WTC11 (cell line): ENCODE results near the gene CYP3A5. TPM values are rescaled to one million over a fixed set of nuclear protein-coding genes. Genes with fewer than 3 reads are reported as not detected.

ENCODE experiments used
- ATAC-seq: fragments of 200-7000 bp; cut with Tn5 transposase; 2 replicates; pipeline ENCODE4 v1.10.0; 2021; ENCODE audit warnings: mild to moderate bottlenecking, moderate library complexity
- CTCF ChIA-PET: fragments of 300-600 bp; sonication (Branson Sonifier 250); formaldehyde crosslinking; loops from one replicate; lab custom pipeline; 2021; ENCODE audit warnings: antibody characterized with exemption; lab: Charles Lee
- POLR2A ChIA-PET: fragments of 350-600 bp; sonication (Branson Sonifier 250); formaldehyde crosslinking; loops from one replicate; lab custom pipeline; 2021; ENCODE audit warnings: antibody characterized with exemption; lab: Charles Lee
- DNase-seq: peaks from one replicate; pipeline ENCODE4 v3.0.0; 2021; ENCODE audit warnings: low spot score
- H3K27ac Mint-ChIP-seq: 2 replicates; pipeline ENCODE4 v1.8.0; 2021; ENCODE audit warnings: mixed read lengths
- H3K27me3 Mint-ChIP-seq: 2 replicates; pipeline ENCODE4 v1.8.0; 2021; ENCODE audit warnings: low read depth, mild to moderate bottlenecking, moderate library complexity, mixed read lengths
- H3K36me3 Mint-ChIP-seq: 2 replicates; pipeline ENCODE4 v1.8.0; 2021; ENCODE audit warnings: mixed read lengths
- H3K4me1 Mint-ChIP-seq: 2 replicates; pipeline ENCODE4 v1.8.0; 2022; ENCODE audit warnings: mixed read lengths
- H3K4me3 Mint-ChIP-seq: 2 replicates; pipeline ENCODE4 v1.8.0; 2021; ENCODE audit warnings: mild to moderate bottlenecking, moderate library complexity, mixed read lengths
- H3K9me3 Mint-ChIP-seq: 2 replicates; pipeline ENCODE4 v1.8.0; 2021; ENCODE audit warnings: mixed read lengths
- ATF1 ChIP-seq: sonication (generic); formaldehyde crosslinking; IDR thresholded peaks from 2 replicates; pipeline ENCODE4 v1.8.1; 2023; ENCODE audit warnings: mild to moderate bottlenecking, moderate library complexity, missing genetic modification reagents
- ELF4 ChIP-seq: sonication (generic); formaldehyde crosslinking; IDR thresholded peaks from 2 replicates; pipeline ENCODE4 v1.8.1; 2022; ENCODE audit warnings: low read depth, mild to moderate bottlenecking, moderate library complexity, missing genetic modification reagents
- EMX1 ChIP-seq: fragments of 250-450 bp; sonication (Bioruptor Pico); IDR thresholded peaks from 2 replicates; pipeline ENCODE4 v1.8.0; 2021; ENCODE audit warnings: mild to moderate bottlenecking
- FOXJ3 ChIP-seq: sonication (generic); formaldehyde crosslinking; IDR thresholded peaks from 2 replicates; pipeline ENCODE4 v1.9.0; 2021; ENCODE audit warnings: missing genetic modification reagents, mild to moderate bottlenecking, borderline replicate concordance
- FOXK1 ChIP-seq: sonication (generic); formaldehyde crosslinking; IDR thresholded peaks from 2 replicates; pipeline ENCODE4 v1.8.0; 2022; ENCODE audit warnings: mild to moderate bottlenecking, moderate library complexity, missing genetic modification reagents
- FOXP1 ChIP-seq: sonication (generic); formaldehyde crosslinking; IDR thresholded peaks from 2 replicates; pipeline ENCODE4 v1.8.0; 2022; ENCODE audit warnings: missing genetic modification reagents, mild to moderate bottlenecking, moderate library complexity, borderline replicate concordance
- GABPB1 ChIP-seq: sonication (generic); formaldehyde crosslinking; IDR thresholded peaks from 2 replicates; pipeline ENCODE4 v1.8.1; 2023; ENCODE audit warnings: mild to moderate bottlenecking, missing genetic modification reagents
- GTF2I ChIP-seq: fragments of 250-450 bp; sonication (Bioruptor Pico); conservative IDR thresholded peaks from 2 replicates; pipeline ENCODE4 v1.4.0; 2021; ENCODE audit warnings: mild to moderate bottlenecking
- KAT7 ChIP-seq: sonication (generic); formaldehyde crosslinking; IDR thresholded peaks from 2 replicates; pipeline ENCODE4 v1.8.1; 2023; ENCODE audit warnings: missing genetic modification reagents, mild to moderate bottlenecking, borderline replicate concordance
- NFE2L1 ChIP-seq: sonication (generic); formaldehyde crosslinking; IDR thresholded peaks from 2 replicates; pipeline ENCODE4 v1.8.1; 2023; ENCODE audit warnings: missing genetic modification reagents
- RORB ChIP-seq: fragments of 250-450 bp; sonication (Bioruptor Pico); IDR thresholded peaks from 2 replicates; pipeline ENCODE4 v1.9.0; 2021; ENCODE audit warnings: mild to moderate bottlenecking
- SOX15 ChIP-seq: fragments of 250-450 bp; sonication (Bioruptor Pico); IDR thresholded peaks from 2 replicates; pipeline ENCODE4 v1.9.0; 2021; ENCODE audit warnings: mild to moderate bottlenecking
- TEAD1 ChIP-seq: sonication (generic); formaldehyde crosslinking; IDR thresholded peaks from 2 replicates; pipeline ENCODE4 v1.8.0; 2022; ENCODE audit warnings: mild to moderate bottlenecking, missing genetic modification reagents
- ZNF232 ChIP-seq: sonication (generic); formaldehyde crosslinking; IDR thresholded peaks from 2 replicates; pipeline ENCODE4 v1.8.0; 2022; ENCODE audit warnings: mild to moderate bottlenecking, missing genetic modification reagents
- ZNF263 ChIP-seq: sonication (generic); formaldehyde crosslinking; IDR thresholded peaks from 2 replicates; pipeline ENCODE4 v1.8.1; 2022; ENCODE audit warnings: low read depth, mild to moderate bottlenecking, moderate library complexity, missing genetic modification reagents
- ZNF317 ChIP-seq: sonication (generic); formaldehyde crosslinking; IDR thresholded peaks from 2 replicates; pipeline ENCODE4 v1.8.1; 2023; ENCODE audit warnings: low read depth, mild to moderate bottlenecking, moderate library complexity, missing genetic modification reagents, borderline replicate concordance
- ZNF423 ChIP-seq: fragments of 250-450 bp; sonication (Bioruptor Pico); IDR thresholded peaks from 2 replicates; pipeline ENCODE4 v2.1.2; 2022; ENCODE audit warnings: mild to moderate bottlenecking, moderate library complexity
- total RNA-seq: library from RNA; stranded (reverse); gene quantifications from 3 replicates; pipeline ENCODE4 v1.2.3, GENCODE V29; 2021
- TF ChIP-seq, protein P1 (sequence below): fragments of 250-450 bp; sonication (Bioruptor Pico); IDR thresholded peaks from 2 replicates; pipeline ENCODE4 v1.9.0; 2021; ENCODE audit warnings: mild to moderate bottlenecking
- TF ChIP-seq, protein P2 (sequence below): sonication (generic); formaldehyde crosslinking; IDR thresholded peaks from 2 replicates; pipeline ENCODE4 v1.8.1; 2022; ENCODE audit warnings: mild to moderate bottlenecking, missing genetic modification reagents, moderate library complexity, borderline replicate concordance
- TF ChIP-seq, protein P3 (sequence below): sonication (generic); formaldehyde crosslinking; IDR thresholded peaks from 2 replicates; pipeline ENCODE4 v1.8.0; 2023; ENCODE audit warnings: missing genetic modification reagents
- TF ChIP-seq, protein P4 (sequence below): sonication (generic); formaldehyde crosslinking; IDR thresholded peaks from 2 replicates; pipeline ENCODE4 v1.8.1; 2023; ENCODE audit warnings: mild to moderate bottlenecking, missing genetic modification reagents
- TF ChIP-seq, protein P5 (sequence below): sonication (generic); formaldehyde crosslinking; IDR thresholded peaks from 2 replicates; pipeline ENCODE4 v1.8.1; 2023; ENCODE audit warnings: mild to moderate bottlenecking, missing genetic modification reagents, moderate library complexity
- TF ChIP-seq, protein P6 (sequence below): sonication (generic); formaldehyde crosslinking; IDR thresholded peaks from 2 replicates; pipeline ENCODE4 v1.8.0; 2022; ENCODE audit warnings: mild to moderate bottlenecking, missing genetic modification reagents

Gene CYP3A5
- total RNA-seq, 1 experiment from 2014 or later = 0.39 TPM

DNA sequence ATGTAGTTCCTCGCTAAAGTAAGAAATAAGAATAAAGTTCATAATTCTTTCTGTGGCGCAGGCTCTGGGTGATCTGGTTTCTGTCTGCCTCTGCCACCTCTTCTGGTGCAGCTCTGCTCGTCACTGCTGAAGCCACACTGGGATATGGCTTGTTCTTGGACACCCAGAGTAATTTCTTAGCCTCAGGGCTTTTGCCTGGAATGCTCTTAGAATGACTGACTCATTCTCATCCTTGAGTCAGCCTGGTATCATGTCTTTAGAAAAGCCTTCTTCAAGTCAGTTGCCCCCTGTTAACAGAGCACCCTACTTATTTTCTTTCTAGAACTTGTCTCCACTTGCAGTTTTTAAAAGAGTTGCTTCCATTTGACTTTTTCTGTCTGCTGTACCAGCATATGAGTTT, 61.1 kb downstream of the CYP3A5 start (continued):
- TF ChIP-seq, protein P1, sequence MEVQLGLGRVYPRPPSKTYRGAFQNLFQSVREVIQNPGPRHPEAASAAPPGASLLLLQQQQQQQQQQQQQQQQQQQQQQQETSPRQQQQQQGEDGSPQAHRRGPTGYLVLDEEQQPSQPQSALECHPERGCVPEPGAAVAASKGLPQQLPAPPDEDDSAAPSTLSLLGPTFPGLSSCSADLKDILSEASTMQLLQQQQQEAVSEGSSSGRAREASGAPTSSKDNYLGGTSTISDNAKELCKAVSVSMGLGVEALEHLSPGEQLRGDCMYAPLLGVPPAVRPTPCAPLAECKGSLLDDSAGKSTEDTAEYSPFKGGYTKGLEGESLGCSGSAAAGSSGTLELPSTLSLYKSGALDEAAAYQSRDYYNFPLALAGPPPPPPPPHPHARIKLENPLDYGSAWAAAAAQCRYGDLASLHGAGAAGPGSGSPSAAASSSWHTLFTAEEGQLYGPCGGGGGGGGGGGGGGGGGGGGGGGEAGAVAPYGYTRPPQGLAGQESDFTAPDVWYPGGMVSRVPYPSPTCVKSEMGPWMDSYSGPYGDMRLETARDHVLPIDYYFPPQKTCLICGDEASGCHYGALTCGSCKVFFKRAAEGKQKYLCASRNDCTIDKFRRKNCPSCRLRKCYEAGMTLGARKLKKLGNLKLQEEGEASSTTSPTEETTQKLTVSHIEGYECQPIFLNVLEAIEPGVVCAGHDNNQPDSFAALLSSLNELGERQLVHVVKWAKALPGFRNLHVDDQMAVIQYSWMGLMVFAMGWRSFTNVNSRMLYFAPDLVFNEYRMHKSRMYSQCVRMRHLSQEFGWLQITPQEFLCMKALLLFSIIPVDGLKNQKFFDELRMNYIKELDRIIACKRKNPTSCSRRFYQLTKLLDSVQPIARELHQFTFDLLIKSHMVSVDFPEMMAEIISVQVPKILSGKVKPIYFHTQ (CRISPR knock-in tag) = no peak
- TF ChIP-seq NFE2L1 (CRISPR knock-in tag) = no peak
- no peak for TF ChIP-seq TEAD1

DNA sequence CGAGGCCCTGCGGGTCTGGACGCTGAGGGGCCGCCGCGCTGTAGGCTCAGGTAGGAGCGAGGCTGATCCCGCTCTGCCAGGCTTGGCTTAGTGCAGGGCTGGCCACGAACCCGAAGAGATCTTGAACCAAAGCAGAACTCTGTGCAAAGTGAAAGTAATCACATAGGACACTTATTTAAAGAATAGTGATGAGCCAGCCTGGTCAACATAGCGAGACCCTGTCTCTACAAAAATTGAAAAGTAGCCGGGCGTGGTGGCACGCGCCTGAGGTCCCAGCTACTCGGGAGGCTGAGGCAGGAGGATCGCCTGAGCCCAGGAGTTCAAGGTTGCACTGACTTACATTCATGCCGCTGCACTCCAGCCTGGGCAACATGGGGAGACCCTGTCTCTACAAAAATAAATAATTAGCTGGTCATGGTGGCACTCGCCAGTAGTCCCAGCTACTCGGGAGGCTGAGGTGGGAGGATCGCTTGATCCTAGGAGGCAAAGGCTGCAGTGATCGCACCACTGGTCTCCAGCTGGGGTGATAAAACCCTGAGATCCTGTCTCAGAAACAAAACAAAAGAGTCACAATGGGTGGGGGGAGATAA, 62.5 kb downstream of the CYP3A5 start:
- DNase-seq = no peak
- POLR2A ChIA-PET = interaction anchor here (0.5 to 1.7 kb wide), 2 partner anchors 12 to 465 kb away, joined by 3 to 5 read pairs; no protein-coding TSS in a partner anchor
- 0 out of 2 replicates have a peak, but pooled peaks have one; percentile 2 for TF ChIP-seq ELF4 (CRISPR knock-in tag)
- TF ChIP-seq, protein P2, sequence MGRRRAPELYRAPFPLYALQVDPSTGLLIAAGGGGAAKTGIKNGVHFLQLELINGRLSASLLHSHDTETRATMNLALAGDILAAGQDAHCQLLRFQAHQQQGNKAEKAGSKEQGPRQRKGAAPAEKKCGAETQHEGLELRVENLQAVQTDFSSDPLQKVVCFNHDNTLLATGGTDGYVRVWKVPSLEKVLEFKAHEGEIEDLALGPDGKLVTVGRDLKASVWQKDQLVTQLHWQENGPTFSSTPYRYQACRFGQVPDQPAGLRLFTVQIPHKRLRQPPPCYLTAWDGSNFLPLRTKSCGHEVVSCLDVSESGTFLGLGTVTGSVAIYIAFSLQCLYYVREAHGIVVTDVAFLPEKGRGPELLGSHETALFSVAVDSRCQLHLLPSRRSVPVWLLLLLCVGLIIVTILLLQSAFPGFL (CRISPR knock-in tag) = no peak
- peaks cover 11% of the 10 kb centered on the region for H3K4me1 Mint-ChIP-seq
- peak; percentile 38; the same call in 1 of the 2 replicates for ATAC-seq
- peaks cover 8% of the 10 kb centered on the region for H3K27me3 Mint-ChIP-seq
- H3K27ac Mint-ChIP-seq = peak overlapping the region; percentile 53; the same call in 1 of the 2 replicates
- CTCF ChIA-PET = interaction anchor here (0.9 to 2.5 kb wide), 9 partner anchors 13 to 373 kb away, joined by 3 to 33 read pairs (median 10); partner anchors contain the start of genes TMEM225B, TRIM4, ZKSCAN5 and ZNF655
- H3K4me3 Mint-ChIP-seq = peak overlapping the region; percentile 95
- no peaks in the 10 kb centered on the region; the same call in 1 of the 2 replicates for H3K9me3 Mint-ChIP-seq
- H3K36me3 Mint-ChIP-seq = peaks cover 37% of the 10 kb centered on the region

DNA sequence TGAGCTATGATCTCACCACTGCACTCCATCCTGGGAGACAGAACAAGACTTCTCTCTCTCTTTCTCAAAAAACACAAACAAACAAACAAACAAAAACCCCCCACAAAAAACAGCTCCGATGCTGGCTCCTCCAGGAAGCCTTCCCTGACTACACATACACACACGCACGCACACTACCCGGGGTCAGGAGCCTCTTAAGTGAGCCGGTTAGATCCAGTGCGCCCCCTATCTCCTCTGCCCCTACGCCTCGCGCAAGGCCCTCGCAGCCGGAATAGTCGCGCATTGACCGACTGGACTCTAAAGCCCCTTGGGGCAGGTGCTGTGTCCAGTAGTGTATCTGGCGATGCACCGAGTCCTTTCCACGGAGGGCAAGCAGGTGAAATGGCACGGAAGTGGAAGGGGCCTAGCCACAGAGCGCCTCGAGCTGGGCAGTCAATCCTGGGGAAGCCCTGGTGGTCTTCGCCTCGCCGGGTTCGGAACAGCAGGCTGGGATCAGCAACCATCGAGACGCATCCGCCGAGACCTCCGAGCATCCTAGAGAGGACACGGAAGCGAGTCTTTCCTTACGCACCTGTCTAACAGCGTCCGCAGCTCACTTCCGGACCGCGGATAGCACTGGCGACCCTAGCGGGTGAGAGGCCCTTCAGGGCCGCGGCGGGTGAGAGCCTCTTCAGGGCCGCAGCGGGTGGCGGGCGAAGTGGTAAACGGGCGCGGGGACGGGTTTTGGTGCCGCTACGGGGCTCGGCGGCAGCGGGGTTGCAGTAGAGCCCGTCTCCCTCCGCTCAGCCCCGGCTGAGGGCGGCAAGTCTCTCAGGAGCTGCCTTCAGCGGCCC, 63.2 kb downstream of the CYP3A5 start, which contains the start of gene ZSCAN25:
Gene ZSCAN25 (plus strand): TSS at position 588 of the 833 bp plus-strand sequence. CDS start 2,661 bp downstream, outside the sequence.
- DNase-seq = peak; percentile 94
- Mint-ChIP-seq H3K27me3 (peaks cover 8% of the 10 kb centered on the region), H3K9me3 (no peaks in the 10 kb centered on the region; the same call in 1 of the 2 replicates), H3K36me3 (peaks cover 31% of the 10 kb centered on the region), H3K27ac (peak within 1 kb of the TSS; percentile 93), H3K4me1 (peaks cover 11% of the 10 kb centered on the region), H3K4me3 (peak within 1 kb of the TSS; percentile 95)
- peak; percentile 97 for ATAC-seq
- ChIA-PET POLR2A (interaction anchor here (0.5 to 1.7 kb wide), 5 partner anchors 13 to 466 kb away, joined by 3 to 5 read pairs (median 3); partner anchors contain the start of genes ZKSCAN5 and ZNF655), CTCF (interaction anchor here (0.7 to 2.5 kb wide), 16 partner anchors 12 to 374 kb away, joined by 3 to 33 read pairs (median 4); partner anchors contain the start of genes BUD31, PDAP1, TMEM225B and TRIM4)
- TF ChIP-seq TEAD1 (peak; percentile 94), ZNF423 (CRISPR knock-in tag) (no peak), FOXP1 (CRISPR knock-in tag) (peak; percentile 94), NFE2L1 (CRISPR knock-in tag) (peak; percentile 57; the same call in 1 of the 2 replicates), ZNF263 (no peak), SOX15 (CRISPR knock-in tag) (no peak), ZNF317 (CRISPR knock-in tag) (peak; percentile 60; the same call in 1 of the 2 replicates), GABPB1 (peak; percentile 79), KAT7 (CRISPR knock-in tag) (no peak), EMX1 (CRISPR knock-in tag) (0 out of 2 replicates have a peak, but pooled peaks have one; percentile 20), RORB (CRISPR knock-in tag) (no peak), ATF1 (CRISPR knock-in tag) (peak; percentile 82; the same call in 1 of the 2 replicates), FOXK1 (CRISPR knock-in tag) (peak; percentile 96), FOXJ3 (CRISPR knock-in tag) (no peak), ZNF232 (0 out of 2 replicates have a peak, but pooled peaks have one; percentile 61), GTF2I (no peak)
- TF ChIP-seq, protein P3, sequence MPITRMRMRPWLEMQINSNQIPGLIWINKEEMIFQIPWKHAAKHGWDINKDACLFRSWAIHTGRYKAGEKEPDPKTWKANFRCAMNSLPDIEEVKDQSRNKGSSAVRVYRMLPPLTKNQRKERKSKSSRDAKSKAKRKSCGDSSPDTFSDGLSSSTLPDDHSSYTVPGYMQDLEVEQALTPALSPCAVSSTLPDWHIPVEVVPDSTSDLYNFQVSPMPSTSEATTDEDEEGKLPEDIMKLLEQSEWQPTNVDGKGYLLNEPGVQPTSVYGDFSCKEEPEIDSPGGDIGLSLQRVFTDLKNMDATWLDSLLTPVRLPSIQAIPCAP (CRISPR knock-in tag) = 0 out of 2 replicates have a peak, but pooled peaks have one; percentile 38
- TF ChIP-seq, protein P4, sequence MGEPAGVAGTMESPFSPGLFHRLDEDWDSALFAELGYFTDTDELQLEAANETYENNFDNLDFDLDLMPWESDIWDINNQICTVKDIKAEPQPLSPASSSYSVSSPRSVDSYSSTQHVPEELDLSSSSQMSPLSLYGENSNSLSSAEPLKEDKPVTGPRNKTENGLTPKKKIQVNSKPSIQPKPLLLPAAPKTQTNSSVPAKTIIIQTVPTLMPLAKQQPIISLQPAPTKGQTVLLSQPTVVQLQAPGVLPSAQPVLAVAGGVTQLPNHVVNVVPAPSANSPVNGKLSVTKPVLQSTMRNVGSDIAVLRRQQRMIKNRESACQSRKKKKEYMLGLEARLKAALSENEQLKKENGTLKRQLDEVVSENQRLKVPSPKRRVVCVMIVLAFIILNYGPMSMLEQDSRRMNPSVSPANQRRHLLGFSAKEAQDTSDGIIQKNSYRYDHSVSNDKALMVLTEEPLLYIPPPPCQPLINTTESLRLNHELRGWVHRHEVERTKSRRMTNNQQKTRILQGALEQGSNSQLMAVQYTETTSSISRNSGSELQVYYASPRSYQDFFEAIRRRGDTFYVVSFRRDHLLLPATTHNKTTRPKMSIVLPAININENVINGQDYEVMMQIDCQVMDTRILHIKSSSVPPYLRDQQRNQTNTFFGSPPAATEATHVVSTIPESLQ (CRISPR knock-in tag) = no peak
- TF ChIP-seq, protein P5, sequence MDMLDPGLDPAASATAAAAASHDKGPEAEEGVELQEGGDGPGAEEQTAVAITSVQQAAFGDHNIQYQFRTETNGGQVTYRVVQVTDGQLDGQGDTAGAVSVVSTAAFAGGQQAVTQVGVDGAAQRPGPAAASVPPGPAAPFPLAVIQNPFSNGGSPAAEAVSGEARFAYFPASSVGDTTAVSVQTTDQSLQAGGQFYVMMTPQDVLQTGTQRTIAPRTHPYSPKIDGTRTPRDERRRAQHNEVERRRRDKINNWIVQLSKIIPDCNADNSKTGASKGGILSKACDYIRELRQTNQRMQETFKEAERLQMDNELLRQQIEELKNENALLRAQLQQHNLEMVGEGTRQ (CRISPR knock-in tag) = no peak
- TF ChIP-seq, protein P6, sequence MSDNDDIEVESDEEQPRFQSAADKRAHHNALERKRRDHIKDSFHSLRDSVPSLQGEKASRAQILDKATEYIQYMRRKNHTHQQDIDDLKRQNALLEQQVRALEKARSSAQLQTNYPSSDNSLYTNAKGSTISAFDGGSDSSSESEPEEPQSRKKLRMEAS = peak; percentile 92
